ENCODE results near the gene ABI3.

Gene ABI3

GRCh38 chr17:49224997-49225337 lies 14.5 kb downstream of the ABI3 start:
- H3K4me3 Mint-ChIP-seq = peak overlapping the region; percentile 81
- no peak overlapping the region for H3K27ac Mint-ChIP-seq
- ATAC-seq (ENCODE audit: low read depth) = no peak
- H3K27me3 Mint-ChIP-seq = no peaks in the 10 kb centered on the region
- H3K36me3 Mint-ChIP-seq = peaks cover 5% of the 10 kb centered on the region
- H3K9me3 Mint-ChIP-seq = no peaks in the 10 kb centered on the region
- DNase-seq (ENCODE audit: low spot score in 2 of 2) = no peak
- H3K4me1 Mint-ChIP-seq = peaks cover 28% of the 10 kb centered on the region

- no peaks in the 10 kb centered on the region for H3K27me3 Mint-ChIP-seq
- DNase-seq (ENCODE audit: low spot score in 2 of 2) (no peak), ATAC-seq (ENCODE audit: low read depth) (no peak)
- peaks cover 2% of the 10 kb centered on the region for H3K36me3 Mint-ChIP-seq
- H3K9me3 Mint-ChIP-seq = no peaks in the 10 kb centered on the region
- no peak overlapping the region for H3K4me3 Mint-ChIP-seq
- H3K27ac Mint-ChIP-seq = no peak overlapping the region
- H3K4me1 Mint-ChIP-seq = peaks cover 28% of the 10 kb centered on the region
Measured at GRCh38 chr17:49225554-49226236, 15.2 kb downstream of the ABI3 start.

DNA sequence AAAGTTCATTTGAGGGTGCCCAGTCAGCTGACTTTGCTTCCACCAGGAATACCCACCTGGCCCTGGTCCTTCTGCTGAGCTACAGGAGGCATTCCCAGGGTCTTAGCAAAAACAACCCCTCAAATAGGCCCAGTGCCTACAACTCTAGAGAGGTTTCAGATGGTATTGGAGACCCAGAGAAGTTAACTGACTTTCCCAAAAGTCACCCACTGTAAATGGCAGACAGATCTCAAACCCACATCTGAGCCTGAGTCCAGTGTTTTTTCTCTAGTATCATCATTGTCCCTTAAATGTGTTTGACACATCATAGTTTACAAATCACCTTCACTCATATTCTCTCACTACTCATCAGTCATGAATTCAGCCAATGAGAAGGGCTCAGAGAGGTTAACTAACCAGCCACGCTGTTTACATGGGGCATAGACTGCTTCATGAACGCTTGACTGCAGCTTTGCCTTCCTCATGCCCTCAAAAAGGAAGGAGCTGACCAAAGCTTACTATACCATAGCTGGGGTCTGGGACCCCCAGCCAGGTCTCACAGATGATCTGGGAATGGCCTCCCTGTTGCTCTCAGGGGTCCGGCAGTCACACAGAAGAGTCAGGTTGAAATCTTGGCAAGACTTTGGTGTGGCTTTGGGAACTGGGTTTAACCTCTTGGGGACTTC lies 16.4 kb downstream of the ABI3 start:
- Mint-ChIP-seq H3K27me3 (no peaks in the 10 kb centered on the region), H3K36me3 (peaks cover 2% of the 10 kb centered on the region), H3K4me3 (no peak overlapping the region), H3K27ac (no peak overlapping the region), H3K4me1 (peaks cover 35% of the 10 kb centered on the region), H3K9me3 (no peaks in the 10 kb centered on the region)
- ATAC-seq (ENCODE audit: low read depth) (no peak), DNase-seq (ENCODE audit: low spot score in 2 of 2) (no peak)

DNA sequence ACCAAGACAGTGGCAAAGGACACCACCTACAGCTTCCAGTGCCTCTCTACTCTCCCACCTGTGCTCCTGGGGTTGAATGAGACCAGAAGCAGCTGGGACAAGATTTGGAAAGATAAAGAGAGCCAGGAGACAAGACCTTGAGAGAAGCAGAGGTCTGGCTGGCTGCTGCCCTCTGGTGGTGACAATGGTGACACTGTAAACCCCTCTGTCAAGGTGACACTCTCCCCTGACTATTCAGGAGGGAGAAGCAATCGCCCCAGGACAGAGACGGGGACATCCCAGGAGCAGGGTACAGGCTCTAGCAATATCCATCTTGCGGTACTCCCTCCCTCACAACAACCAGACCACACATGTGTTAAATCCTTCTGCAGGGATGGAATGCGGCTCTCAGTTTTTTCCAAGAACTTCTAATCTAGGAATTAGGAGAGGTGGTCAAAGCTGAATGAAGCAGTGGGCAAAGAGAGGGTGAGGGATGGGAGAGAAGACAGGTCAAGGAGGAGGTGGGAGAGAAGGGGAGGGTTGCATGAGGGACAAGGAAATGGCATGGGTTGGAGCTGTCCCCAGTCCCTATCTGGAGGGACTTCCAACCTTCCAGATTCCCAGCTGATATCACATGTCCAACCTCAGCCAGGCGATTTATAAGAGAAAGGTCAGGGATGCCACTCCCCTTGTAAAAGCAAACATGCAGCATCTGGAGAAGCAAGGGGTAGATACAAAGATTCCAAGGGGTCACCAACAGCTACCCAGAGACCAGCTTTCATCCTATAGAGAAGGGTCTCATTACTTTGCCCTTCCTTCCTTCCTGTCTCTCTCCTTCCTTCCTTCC lies 17.1 kb downstream of the ABI3 start:
- ATAC-seq (ENCODE audit: low read depth) = peak; percentile 48
- Mint-ChIP-seq H3K36me3 (peaks cover 2% of the 10 kb centered on the region), H3K4me1 (peaks cover 35% of the 10 kb centered on the region), H3K27ac (no peak overlapping the region), H3K9me3 (no peaks in the 10 kb centered on the region), H3K4me3 (no peak overlapping the region), H3K27me3 (no peaks in the 10 kb centered on the region)
- peak; percentile 79 to 83 for DNase-seq (ENCODE audit: low spot score in 2 of 2)

DNA sequence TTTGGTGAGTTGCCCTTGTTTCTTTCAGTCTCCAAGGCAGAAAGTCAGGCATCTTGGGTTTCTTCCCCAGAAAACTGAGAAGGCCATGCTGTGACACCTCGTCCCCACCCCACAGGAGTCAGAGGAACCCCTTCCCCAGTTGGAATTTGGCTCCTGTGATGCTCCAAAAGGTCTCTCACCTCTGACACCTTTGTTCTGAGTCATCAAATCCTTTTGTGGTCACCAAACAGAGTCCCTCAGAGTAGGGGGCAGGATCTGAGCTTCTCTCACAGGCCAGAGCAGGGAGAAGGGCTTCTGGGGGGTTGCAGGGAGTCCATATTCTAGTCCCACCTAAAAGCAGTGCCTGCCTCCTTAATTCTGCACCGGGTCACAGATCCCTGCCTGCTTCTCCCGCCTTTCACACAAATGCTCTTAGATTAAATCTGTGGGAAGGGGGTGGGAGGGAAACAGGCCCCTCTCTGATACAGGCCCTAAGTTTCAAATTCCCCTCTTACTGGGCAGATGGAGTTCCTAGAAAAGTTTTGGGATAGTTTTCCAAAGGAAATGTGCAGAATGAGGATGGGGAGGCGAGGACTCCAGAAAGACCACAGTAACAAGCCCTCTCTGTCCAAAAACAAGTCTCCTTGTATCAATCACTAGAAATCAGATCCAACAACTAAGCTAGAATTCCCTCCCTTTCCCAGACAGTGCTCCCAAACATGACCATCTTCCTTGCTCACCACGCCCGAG lies 18.7 kb downstream of the ABI3 start:
- H3K36me3 Mint-ChIP-seq = no peaks in the 10 kb centered on the region
- ATAC-seq (ENCODE audit: low read depth) = no peak
- no peak for DNase-seq (ENCODE audit: low spot score in 2 of 2)
- no peak overlapping the region for H3K27ac Mint-ChIP-seq
- peaks cover 27% of the 10 kb centered on the region for H3K4me1 Mint-ChIP-seq
- H3K4me3 Mint-ChIP-seq = peak overlapping the region; percentile 85
- no peaks in the 10 kb centered on the region for H3K9me3 Mint-ChIP-seq
- H3K27me3 Mint-ChIP-seq = peaks cover 2% of the 10 kb centered on the region

GRCh38 chr17:49229805-49230600 lies 19.5 kb downstream of the ABI3 start:
- H3K27ac Mint-ChIP-seq = no peak overlapping the region
- peaks cover 2% of the 10 kb centered on the region for H3K27me3 Mint-ChIP-seq
- DNase-seq (ENCODE audit: low spot score in 2 of 2) = no peak
- H3K36me3 Mint-ChIP-seq = no peaks in the 10 kb centered on the region
- H3K4me1 Mint-ChIP-seq = peaks cover 25% of the 10 kb centered on the region
- H3K9me3 Mint-ChIP-seq = no peaks in the 10 kb centered on the region
- ATAC-seq (ENCODE audit: low read depth) = no peak
- peak overlapping the region; percentile 85 for H3K4me3 Mint-ChIP-seq

- Mint-ChIP-seq H3K36me3 (no peaks in the 10 kb centered on the region), H3K4me1 (peaks cover 22% of the 10 kb centered on the region), H3K27ac (peak within 1 kb of the TSS; percentile 28), H3K4me3 (peak within 1 kb of the TSS; percentile 85), H3K9me3 (no peaks in the 10 kb centered on the region), H3K27me3 (peaks cover 2% of the 10 kb centered on the region)
- peak; percentile 81 to 89 for DNase-seq (ENCODE audit: low spot score in 2 of 2)
- ATAC-seq (ENCODE audit: low read depth) = peak; percentile 92
Measured at GRCh38 chr17:49230636-49231562, 20.4 kb downstream of the ABI3 start, which contains the start of gene PHOSPHO1. PHOSPHO1 (minus strand) TSS chr17:49230787; CDS start chr17:49226691, 4,096 bp downstream.

DNA sequence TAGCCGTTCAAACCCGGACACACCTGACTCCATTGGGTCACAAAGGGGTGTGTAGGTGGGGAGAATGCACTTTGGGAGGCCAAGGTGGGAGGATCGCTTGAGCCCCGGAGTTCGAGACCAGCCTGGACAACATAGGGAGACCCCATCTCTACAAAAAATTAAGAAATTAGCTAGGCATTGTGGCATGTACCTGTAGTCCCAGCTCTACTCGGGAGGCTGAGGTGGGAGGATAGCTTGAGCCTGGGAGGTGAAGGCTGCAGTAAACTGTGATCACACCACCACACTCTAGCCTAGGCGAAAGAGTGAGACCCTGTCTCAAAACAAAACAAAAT lies 21.0 kb downstream of the ABI3 start:
- Mint-ChIP-seq H3K27me3 (peaks cover 2% of the 10 kb centered on the region), H3K9me3 (no peaks in the 10 kb centered on the region), H3K4me3 (peak overlapping the region; percentile 85), H3K27ac (no peak overlapping the region), H3K36me3 (no peaks in the 10 kb centered on the region), H3K4me1 (peaks cover 22% of the 10 kb centered on the region)
- no peak for DNase-seq (ENCODE audit: low spot score in 2 of 2)
- ATAC-seq (ENCODE audit: low read depth) = no peak

- ATAC-seq (ENCODE audit: low read depth) (no peak), DNase-seq (ENCODE audit: low spot score in 2 of 2) (no peak)
- Mint-ChIP-seq H3K27me3 (peaks cover 6% of the 10 kb centered on the region), H3K4me1 (peaks cover 13% of the 10 kb centered on the region), H3K9me3 (no peaks in the 10 kb centered on the region), H3K27ac (no peak overlapping the region), H3K36me3 (no peaks in the 10 kb centered on the region), H3K4me3 (no peak overlapping the region)
Measured at GRCh38 chr17:49234509-49235080, 24.1 kb downstream of the ABI3 start.

DNA sequence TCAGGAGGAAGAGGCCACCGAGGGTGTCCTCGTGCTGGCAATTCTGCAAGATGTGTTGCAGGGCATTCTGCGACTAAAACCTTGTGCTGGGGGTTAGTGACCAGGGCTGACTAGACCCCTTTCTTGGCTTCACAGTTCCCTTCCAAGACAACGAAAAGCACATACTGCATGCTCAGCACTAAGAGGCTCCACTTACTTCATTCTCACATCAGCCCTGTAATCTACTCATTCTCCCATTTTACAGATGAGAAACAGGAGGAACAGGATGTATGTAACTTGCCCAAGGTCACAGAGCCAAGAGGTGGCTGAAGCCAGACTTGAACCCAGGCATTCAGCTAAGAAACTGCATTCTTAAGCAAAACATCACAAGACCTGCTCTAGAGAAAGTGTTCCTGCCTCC lies 25.4 kb downstream of the ABI3 start:
- Mint-ChIP-seq H3K36me3 (peaks cover 1% of the 10 kb centered on the region), H3K9me3 (no peaks in the 10 kb centered on the region), H3K27me3 (peaks cover 6% of the 10 kb centered on the region), H3K4me1 (peaks cover 7% of the 10 kb centered on the region), H3K4me3 (no peak overlapping the region), H3K27ac (no peak overlapping the region)
- DNase-seq (ENCODE audit: low spot score in 2 of 2) = no peak
- ATAC-seq (ENCODE audit: low read depth) = no peak

DNA sequence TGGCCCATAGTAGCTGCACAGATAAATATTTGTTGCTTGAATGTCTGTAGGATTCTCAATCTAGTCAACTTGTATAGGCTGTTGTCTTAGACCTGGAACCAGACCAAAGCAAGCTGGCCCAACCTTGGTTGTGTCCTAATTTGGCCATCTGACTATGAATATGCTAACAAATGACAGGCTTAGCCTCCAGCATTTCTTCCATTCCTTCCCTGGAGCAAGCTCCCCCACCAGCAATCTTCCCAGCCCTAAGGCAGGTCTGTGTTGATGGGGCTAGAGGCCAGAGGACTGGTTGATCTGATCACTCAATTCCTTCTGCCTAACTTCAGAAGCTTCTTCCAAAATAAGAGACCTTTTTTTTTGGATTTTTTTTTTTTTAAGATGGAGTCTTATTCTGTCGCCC lies 29.5 kb downstream of the ABI3 start:
- DNase-seq (ENCODE audit: low spot score in 2 of 2) (no peak), ATAC-seq (ENCODE audit: low read depth) (no peak)
- H3K9me3 Mint-ChIP-seq = no peaks in the 10 kb centered on the region
- no peaks in the 10 kb centered on the region for H3K4me1 Mint-ChIP-seq
- peaks cover 11% of the 10 kb centered on the region for H3K27me3 Mint-ChIP-seq
- H3K36me3 Mint-ChIP-seq = peaks cover 1% of the 10 kb centered on the region
- no peak overlapping the region for H3K4me3 Mint-ChIP-seq
- no peak overlapping the region for H3K27ac Mint-ChIP-seq

GRCh38 chr17:49240619-49241018 lies 30.1 kb downstream of the ABI3 start:
- Mint-ChIP-seq H3K36me3 (peaks cover 3% of the 10 kb centered on the region), H3K9me3 (no peaks in the 10 kb centered on the region), H3K27ac (no peak overlapping the region), H3K27me3 (peaks cover 11% of the 10 kb centered on the region), H3K4me3 (no peak overlapping the region), H3K4me1 (no peaks in the 10 kb centered on the region)
- ATAC-seq (ENCODE audit: low read depth) (no peak), DNase-seq (ENCODE audit: low spot score in 2 of 2) (no peak)
